ENCODE results near the gene CTNNA2.
A peak's percentile ranks its signal among the peaks of the same experiment; 100 is the strongest.

The CTNNA2 gene

GRCh38 chr2:79612999-79613398 is 100.1 kb downstream of the CTNNA2 start:
- DNase-seq (ENCODE audit: low read depth): no peak

- DNase-seq (ENCODE audit: low read depth): no peak
These were observed 106.6 kb downstream of the CTNNA2 start for GRCh38 chr2:79619442-79619841.

- no peak for DNase-seq (ENCODE audit: low read depth)
These were observed 107.1 kb downstream of the CTNNA2 start for GRCh38 chr2:79619976-79620375.

GRCh38 chr2:79620679-79621078 is 107.8 kb downstream of the CTNNA2 start:
- DNase-seq (ENCODE audit: low read depth): no peak

GRCh38 chr2:79621252-79621651 is 108.4 kb downstream of the CTNNA2 start:
- no peak for DNase-seq (ENCODE audit: low read depth)

- no peak for DNase-seq (ENCODE audit: low read depth)
These were observed 108.9 kb downstream of the CTNNA2 start for GRCh38 chr2:79621755-79622154.

GRCh38 chr2:79622508-79622907 is 109.7 kb downstream of the CTNNA2 start:
- DNase-seq (ENCODE audit: low read depth): peak; percentile 48

- DNase-seq (ENCODE audit: low read depth): no peak
These were observed 114.4 kb downstream of the CTNNA2 start for GRCh38 chr2:79627237-79627636.

GRCh38 chr2:79630060-79630459 is 117.2 kb downstream of the CTNNA2 start:
- no peak for DNase-seq (ENCODE audit: low read depth)

GRCh38 chr2:79630972-79631557 is 118.2 kb downstream of the CTNNA2 start:
- no peak for DNase-seq (ENCODE audit: low read depth)

GRCh38 chr2:79638410-79638809 is 125.6 kb downstream of the CTNNA2 start:
- no peak for DNase-seq (ENCODE audit: low read depth)

GRCh38 chr2:79638954-79639353 is 126.1 kb downstream of the CTNNA2 start:
- DNase-seq (ENCODE audit: low read depth): no peak

- DNase-seq (ENCODE audit: low read depth): no peak
These were observed 127.2 kb downstream of the CTNNA2 start for GRCh38 chr2:79640001-79640400.

- DNase-seq (ENCODE audit: low read depth): no peak
These were observed 136.7 kb downstream of the CTNNA2 start for GRCh38 chr2:79649531-79649930.

- no peak for DNase-seq (ENCODE audit: low read depth)
These were observed 147.7 kb downstream of the CTNNA2 start for GRCh38 chr2:79660557-79660956.

- DNase-seq (ENCODE audit: low read depth): no peak
These were observed 152.2 kb downstream of the CTNNA2 start for GRCh38 chr2:79665091-79665490.

GRCh38 chr2:79666430-79666829 is 153.6 kb downstream of the CTNNA2 start:
- DNase-seq (ENCODE audit: low read depth): no peak

- no peak for DNase-seq (ENCODE audit: low read depth)
These were observed 156.9 kb downstream of the CTNNA2 start for GRCh38 chr2:79669714-79670113.

GRCh38 chr2:79670198-79670597 is 157.3 kb downstream of the CTNNA2 start:
- peak; percentile 48 for DNase-seq (ENCODE audit: low read depth)

GRCh38 chr2:79686884-79687283 is 174.0 kb downstream of the CTNNA2 start:
- no peak for DNase-seq (ENCODE audit: low read depth)

GRCh38 chr2:79695248-79695647 is 182.4 kb downstream of the CTNNA2 start:
- no peak for DNase-seq (ENCODE audit: low read depth)

GRCh38 chr2:79697200-79697599 is 184.3 kb downstream of the CTNNA2 start:
- no peak for DNase-seq (ENCODE audit: low read depth)

GRCh38 chr2:79700651-79701050 is 187.8 kb downstream of the CTNNA2 start:
- no peak for DNase-seq (ENCODE audit: low read depth)

GRCh38 chr2:79702905-79703304 is 190.1 kb downstream of the CTNNA2 start:
- DNase-seq (ENCODE audit: low read depth): no peak

GRCh38 chr2:79711098-79711497 is 198.2 kb downstream of the CTNNA2 start:
- no peak for DNase-seq (ENCODE audit: low read depth)

Data from HS-27A (cell line).